ENCODE data around the gene C19orf12.

GRCh38 chr19:29678484-29679106 is 36.5 kb downstream of the C19orf12 start:
- TF ChIP-seq EZH2phosphoT487 (IDR thresholded peaks at IDR 0.05; ENCODE audit: borderline replicate concordance, low read length) (no peak), CTCF (IDR thresholded peaks at IDR 0.05; ENCODE audit: low read depth, low read length, poor library complexity, severe bottlenecking) (no peak)

Data from DOHH2 (cell line).